Vagina (tissue), 2 donors: ENCODE results near the gene KIAA2012. TPM values are rescaled to one million over a fixed set of nuclear protein-coding genes. Genes with fewer than 3 reads are reported as not detected.
"Not testable (repeated sequence)": the region's sequence is repeated elsewhere in the genome, so short reads cannot be mapped to it uniquely, and the experiment has no call there.

Experiments used
- DNase-seq, 2 donors: peaks; one replicate each; pipeline ENCODE4 v3.0.0-alpha.2; 2017; ENCODE audit errors: extremely low spot score in 2 of 2
- H3K27ac ChIP-seq: fragments of 200-600 bp; sonication (generic); one replicate; pipeline ENCODE4 v1.5.1; 2019
- H3K27me3 ChIP-seq: fragments of 200-600 bp; sonication (generic); one replicate; pipeline ENCODE4 v1.5.1; 2019
- H3K36me3 ChIP-seq, 2 donors: fragments of 200-600 bp; sonication (generic); one replicate each; pipeline ENCODE4 v1.5.1; 2017 to 2019
- H3K4me1 ChIP-seq: fragments of 200-600 bp; sonication (generic); one replicate; pipeline ENCODE4 v1.5.1; 2019
- H3K4me3 ChIP-seq, 2 donors: fragments of 200-600 bp; sonication (generic); 1 replicate in 1 of 2; 2 replicates in 1 of 2; pipeline ENCODE4 v1.5.1; 2016 to 2019
- H3K9me3 ChIP-seq: fragments of 200-600 bp; sonication (generic); one replicate; pipeline ENCODE4 v1.5.1; 2019
- POLR2A ChIP-seq, 2 donors: fragments of 450-650 bp; IDR thresholded peaks; one replicate each; pipeline ENCODE4 v1.6.1; 2017; ENCODE audit warnings: antibody characterized with exemption in 2 of 2, mild to moderate bottlenecking in 2 of 2, moderate library complexity in 2 of 2
- POLR2AphosphoS5 ChIP-seq, 2 donors: sonication (generic); formaldehyde crosslinking; IDR thresholded peaks; one replicate each; pipeline ENCODE4 v1.9.0; 2017; ENCODE audit warnings: antibody characterized with exemption in 2 of 2, mild to moderate bottlenecking in 2 of 2, low read depth in 1 of 2; ENCODE audit not compliant: insufficient read depth in 1 of 2
- intact Hi-C: fragments of 100-400 bp; cut with DNase I; formaldehyde crosslinking; loops from one replicate; pipeline ENCODE4 v1.15.1; 2023
- small RNA-seq: library from RNA; depleted of rRNA; stranded (forward); fragments of <200 nt; gene quantifications from one replicate; pipeline ENCODE3, GENCODE V24; 2016
- total RNA-seq: library from RNA; depleted of rRNA; stranded (reverse); fragments of >200 nt; gene quantifications from one replicate; pipeline ENCODE4 v1.2.3, GENCODE V29; 2016
- TF ChIP-seq, protein P1 (sequence below), 3 experiments: fragments of 450-650 bp in 2 of 3; fragments of 200-600 bp in 1 of 3; sonication (generic) in 1 of 3; IDR thresholded peaks; one replicate each; pipeline ENCODE4 v1.5.1; 2017 to 2019; ENCODE audit warnings: antibody characterized with exemption in 3 of 3, mild to moderate bottlenecking in 2 of 3, moderate library complexity in 2 of 3

Gene KIAA2012
- total RNA-seq, 1 donor from 2014 or later = not detected

GRCh38 chr2:202238234-202239197, 165.5 kb downstream of the KIAA2012 start, which contains the start of gene SUMO1:
SUMO1 (minus strand) TSS chr2:202238597; CDS start chr2:202238451, 146 bp downstream.
- peak in 1 of 2 donors; percentile 91 for DNase-seq
- TF ChIP-seq POLR2A (IDR thresholded peaks at IDR 0.05) = peak in 1 of 2 donors; percentile 38
- TF ChIP-seq, protein P1, sequence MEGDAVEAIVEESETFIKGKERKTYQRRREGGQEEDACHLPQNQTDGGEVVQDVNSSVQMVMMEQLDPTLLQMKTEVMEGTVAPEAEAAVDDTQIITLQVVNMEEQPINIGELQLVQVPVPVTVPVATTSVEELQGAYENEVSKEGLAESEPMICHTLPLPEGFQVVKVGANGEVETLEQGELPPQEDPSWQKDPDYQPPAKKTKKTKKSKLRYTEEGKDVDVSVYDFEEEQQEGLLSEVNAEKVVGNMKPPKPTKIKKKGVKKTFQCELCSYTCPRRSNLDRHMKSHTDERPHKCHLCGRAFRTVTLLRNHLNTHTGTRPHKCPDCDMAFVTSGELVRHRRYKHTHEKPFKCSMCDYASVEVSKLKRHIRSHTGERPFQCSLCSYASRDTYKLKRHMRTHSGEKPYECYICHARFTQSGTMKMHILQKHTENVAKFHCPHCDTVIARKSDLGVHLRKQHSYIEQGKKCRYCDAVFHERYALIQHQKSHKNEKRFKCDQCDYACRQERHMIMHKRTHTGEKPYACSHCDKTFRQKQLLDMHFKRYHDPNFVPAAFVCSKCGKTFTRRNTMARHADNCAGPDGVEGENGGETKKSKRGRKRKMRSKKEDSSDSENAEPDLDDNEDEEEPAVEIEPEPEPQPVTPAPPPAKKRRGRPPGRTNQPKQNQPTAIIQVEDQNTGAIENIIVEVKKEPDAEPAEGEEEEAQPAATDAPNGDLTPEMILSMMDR (IDR thresholded peaks at IDR 0.05) = no peak
- peak; percentile 85 to 87 for TF ChIP-seq POLR2AphosphoS5 (IDR thresholded peaks at IDR 0.05; ENCODE audit: insufficient read depth in 1 of 2, low read depth in 1 of 2)
- peak within 1 kb of the TSS; percentile 95 for H3K27ac ChIP-seq
- H3K36me3 ChIP-seq = no peaks in the 10 kb centered on the region
- intact Hi-C loops = no loop called here
- H3K4me3 ChIP-seq = peak within 1 kb of the TSS; percentile 67 to 89
- no peaks in the 10 kb centered on the region for H3K27me3 ChIP-seq
- peaks cover 31% of the 10 kb centered on the region for H3K4me1 ChIP-seq
- no peaks in the 10 kb centered on the region for H3K9me3 ChIP-seq

GRCh38 chr2:202247710-202248109, 174.7 kb downstream of the KIAA2012 start:
- H3K4me3 ChIP-seq, H3K4me1 ChIP-seq, H3K27ac ChIP-seq, intact Hi-C loops, H3K27me3 ChIP-seq, H3K36me3 ChIP-seq, H3K9me3 ChIP-seq, DNase-seq: not testable (repeated sequence)

DNA sequence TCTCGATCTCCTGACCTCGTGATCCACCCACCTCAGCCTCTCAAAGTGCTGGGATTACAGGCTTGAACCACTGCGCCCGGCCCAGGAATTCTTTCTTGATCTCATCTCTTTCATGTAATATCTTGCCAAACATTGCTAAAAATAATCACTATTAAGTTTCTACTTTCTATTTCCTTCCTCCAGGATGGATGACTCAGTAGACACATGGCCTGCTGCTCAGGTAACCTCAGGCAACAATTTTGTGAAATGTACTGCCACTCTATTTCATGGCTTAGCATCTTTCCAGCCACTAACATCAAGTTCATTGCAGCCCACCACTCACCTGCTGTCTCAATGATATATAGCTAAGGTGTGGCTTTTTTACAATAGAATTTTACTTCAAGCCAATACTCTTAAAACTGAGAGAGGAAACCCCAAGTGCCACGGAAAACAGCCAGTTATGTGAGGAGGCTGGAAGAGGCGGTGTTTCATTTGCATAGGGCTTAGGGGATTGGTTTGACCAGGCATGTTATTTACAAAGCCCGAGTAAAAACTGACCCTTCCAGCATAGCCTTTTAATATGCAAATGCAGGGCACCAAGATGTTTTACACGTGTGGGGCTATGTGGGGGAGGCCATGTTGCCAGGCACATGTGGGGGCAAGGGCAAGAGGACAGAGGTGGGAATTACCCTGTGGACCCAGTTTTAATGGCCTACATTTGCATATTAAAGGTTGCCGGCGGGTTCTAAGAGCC, 176.6 kb downstream of the KIAA2012 start:
- H3K4me3 ChIP-seq = no peak overlapping the region
- no peaks in the 10 kb centered on the region for H3K27me3 ChIP-seq
- no peak for DNase-seq
- no peak overlapping the region for H3K27ac ChIP-seq
- H3K9me3 ChIP-seq = no peaks in the 10 kb centered on the region
- no peaks in the 10 kb centered on the region for H3K36me3 ChIP-seq
- intact Hi-C loops = no loop called here
- no peaks in the 10 kb centered on the region for H3K4me1 ChIP-seq
- TF ChIP-seq, protein P1 (IDR thresholded peaks at IDR 0.05) = no peak
- no peak for TF ChIP-seq POLR2A (IDR thresholded peaks at IDR 0.05)
- TF ChIP-seq POLR2AphosphoS5 (IDR thresholded peaks at IDR 0.05; ENCODE audit: insufficient read depth in 1 of 2, low read depth in 1 of 2) = peak in 1 of 2 donors; percentile 18

GRCh38 chr2:202251494-202251893, 178.4 kb downstream of the KIAA2012 start:
- no peak for TF ChIP-seq POLR2A (IDR thresholded peaks at IDR 0.05)
- no peak overlapping the region for H3K4me3 ChIP-seq
- no peaks in the 10 kb centered on the region for H3K27me3 ChIP-seq
- no peaks in the 10 kb centered on the region for H3K36me3 ChIP-seq
- no peaks in the 10 kb centered on the region for H3K9me3 ChIP-seq
- no peak overlapping the region for H3K27ac ChIP-seq
- no peak for DNase-seq
- H3K4me1 ChIP-seq = no peaks in the 10 kb centered on the region
- intact Hi-C loops = no loop called here

Small RNAs within 50 kb of the gene (small RNA-seq; reads per million reads assigned to genes)
- gene AC079354.2 = not detected

Other genes with a start within 250 kb of the KIAA2012 start
- gene FZD7, start 39.4 kb upstream of the KIAA2012 start, total RNA-seq = 37.1 TPM
- gene SUMO1, start 165.3 kb downstream of the KIAA2012 start, total RNA-seq = 38.8 TPM
- 80.8 TPM for gene NOP58, start 192.5 kb downstream of the KIAA2012 start, total RNA-seq